ENCODE measurements around the gene KCNJ9.
"Not testable (repeated sequence)": the region's sequence is repeated elsewhere in the genome, so short reads cannot be mapped to it uniquely, and the experiment has no call there.

The KCNJ9 gene

GRCh38 chr1:160081261-160081936, at the start of gene KCNJ9:
KCNJ9 (plus strand) TSS chr1:160081538; CDS start chr1:160084031, 2,493 bp downstream.
- no peak within 1 kb of the TSS for H3K4me3 Mint-ChIP-seq
- H3K9me3 Mint-ChIP-seq = no peaks in the 10 kb centered on the region
- H3K4me1 Mint-ChIP-seq (ENCODE audit: low read depth) = peaks cover 27% of the 10 kb centered on the region
- no peak within 1 kb of the TSS for H3K27ac Mint-ChIP-seq
- H3K36me3 Mint-ChIP-seq (ENCODE audit: low read depth) = peaks cover 7% of the 10 kb centered on the region
- H3K27me3 Mint-ChIP-seq = peaks cover 52% of the 10 kb centered on the region

GRCh38 chr1:160032165-160032820, 49.0 kb upstream of the KCNJ9 start:
- H3K36me3 Mint-ChIP-seq (ENCODE audit: low read depth) = peaks cover 2% of the 10 kb centered on the region
- peak overlapping the region; percentile 99 for H3K4me3 Mint-ChIP-seq
- H3K9me3 Mint-ChIP-seq = no peaks in the 10 kb centered on the region
- H3K4me1 Mint-ChIP-seq (ENCODE audit: low read depth) = peaks cover 37% of the 10 kb centered on the region
- H3K27ac Mint-ChIP-seq = peak overlapping the region; percentile 81
- no peaks in the 10 kb centered on the region for H3K27me3 Mint-ChIP-seq

- no peak overlapping the region for H3K4me3 Mint-ChIP-seq
- no peaks in the 10 kb centered on the region for H3K36me3 Mint-ChIP-seq (ENCODE audit: low read depth)
- no peaks in the 10 kb centered on the region for H3K4me1 Mint-ChIP-seq (ENCODE audit: low read depth)
- H3K27ac Mint-ChIP-seq = no peak overlapping the region
- H3K9me3 Mint-ChIP-seq = no peaks in the 10 kb centered on the region
- H3K27me3 Mint-ChIP-seq = peaks cover 8% of the 10 kb centered on the region
These were observed 40.9 kb upstream of the KCNJ9 start for GRCh38 chr1:160040476-160040875.

- no peaks in the 10 kb centered on the region for H3K9me3 Mint-ChIP-seq
- H3K27me3 Mint-ChIP-seq = peaks cover 16% of the 10 kb centered on the region
- no peak overlapping the region for H3K27ac Mint-ChIP-seq
- H3K36me3 Mint-ChIP-seq (ENCODE audit: low read depth) = no peaks in the 10 kb centered on the region
- no peak overlapping the region for H3K4me3 Mint-ChIP-seq
- H3K4me1 Mint-ChIP-seq (ENCODE audit: low read depth) = peaks cover 12% of the 10 kb centered on the region
These were observed 37.8 kb upstream of the KCNJ9 start for GRCh38 chr1:160043543-160043942.

GRCh38 chr1:160045653-160046052, 35.7 kb upstream of the KCNJ9 start:
- Mint-ChIP-seq H3K36me3 (ENCODE audit: low read depth) (no peaks in the 10 kb centered on the region), H3K4me3 (no peak overlapping the region), H3K27ac (no peak overlapping the region), H3K4me1 (ENCODE audit: low read depth) (peaks cover 12% of the 10 kb centered on the region), H3K9me3 (no peaks in the 10 kb centered on the region), H3K27me3 (peaks cover 19% of the 10 kb centered on the region)

- H3K27me3 Mint-ChIP-seq = peaks cover 19% of the 10 kb centered on the region
These were observed 34.7 kb upstream of the KCNJ9 start for GRCh38 chr1:160046494-160047110.

GRCh38 chr1:160047111-160047991, 34.0 kb upstream of the KCNJ9 start:
- no peaks in the 10 kb centered on the region for H3K9me3 Mint-ChIP-seq
- no peaks in the 10 kb centered on the region for H3K36me3 Mint-ChIP-seq (ENCODE audit: low read depth)
- H3K27ac Mint-ChIP-seq = peak overlapping the region; percentile 78
- peaks cover 19% of the 10 kb centered on the region for H3K27me3 Mint-ChIP-seq
- peaks cover 12% of the 10 kb centered on the region for H3K4me1 Mint-ChIP-seq (ENCODE audit: low read depth)
- peak overlapping the region; percentile 67 for H3K4me3 Mint-ChIP-seq

More at GRCh38 chr1:160046494-160047110, 34.7 kb upstream of the KCNJ9 start:
- H3K4me1 Mint-ChIP-seq (ENCODE audit: low read depth) = peaks cover 12% of the 10 kb centered on the region
- H3K9me3 Mint-ChIP-seq = no peaks in the 10 kb centered on the region
- peak overlapping the region; percentile 78 for H3K27ac Mint-ChIP-seq
- no peaks in the 10 kb centered on the region for H3K36me3 Mint-ChIP-seq (ENCODE audit: low read depth)
- H3K4me3 Mint-ChIP-seq = peak overlapping the region; percentile 67

- H3K4me3 Mint-ChIP-seq = no peak overlapping the region
- H3K36me3 Mint-ChIP-seq (ENCODE audit: low read depth) = no peaks in the 10 kb centered on the region
- peaks cover 19% of the 10 kb centered on the region for H3K27me3 Mint-ChIP-seq
- no peaks in the 10 kb centered on the region for H3K9me3 Mint-ChIP-seq
- no peak overlapping the region for H3K27ac Mint-ChIP-seq
- peaks cover 12% of the 10 kb centered on the region for H3K4me1 Mint-ChIP-seq (ENCODE audit: low read depth)
These were observed 33.0 kb upstream of the KCNJ9 start for GRCh38 chr1:160048335-160048734.

- Mint-ChIP-seq H3K4me3 (no peak overlapping the region), H3K27me3 (peaks cover 19% of the 10 kb centered on the region), H3K4me1 (ENCODE audit: low read depth) (peaks cover 12% of the 10 kb centered on the region), H3K36me3 (ENCODE audit: low read depth) (no peaks in the 10 kb centered on the region), H3K9me3 (no peaks in the 10 kb centered on the region), H3K27ac (no peak overlapping the region)
These were observed 32.2 kb upstream of the KCNJ9 start for GRCh38 chr1:160049101-160049500.

GRCh38 chr1:160050182-160050581, 31.2 kb upstream of the KCNJ9 start:
- H3K9me3 Mint-ChIP-seq; H3K27ac Mint-ChIP-seq; H3K4me3 Mint-ChIP-seq; H3K36me3 Mint-ChIP-seq (ENCODE audit: low read depth): not testable (repeated sequence)
- H3K27me3 Mint-ChIP-seq = peaks cover 13% of the 10 kb centered on the region
- H3K4me1 Mint-ChIP-seq (ENCODE audit: low read depth) = peaks cover 12% of the 10 kb centered on the region

- Mint-ChIP-seq H3K4me1 (ENCODE audit: low read depth) (peaks cover 12% of the 10 kb centered on the region), H3K27ac (no peak overlapping the region), H3K9me3 (no peaks in the 10 kb centered on the region), H3K27me3 (peaks cover 12% of the 10 kb centered on the region), H3K4me3 (no peak overlapping the region), H3K36me3 (ENCODE audit: low read depth) (no peaks in the 10 kb centered on the region)
These were observed 30.7 kb upstream of the KCNJ9 start for GRCh38 chr1:160050619-160051018.

- H3K27ac Mint-ChIP-seq = no peak overlapping the region
- H3K4me1 Mint-ChIP-seq (ENCODE audit: low read depth) = no peaks in the 10 kb centered on the region
- H3K9me3 Mint-ChIP-seq = no peaks in the 10 kb centered on the region
- H3K4me3 Mint-ChIP-seq = no peak overlapping the region
- H3K27me3 Mint-ChIP-seq = peaks cover 22% of the 10 kb centered on the region
- H3K36me3 Mint-ChIP-seq (ENCODE audit: low read depth) = no peaks in the 10 kb centered on the region
These were observed 28.4 kb upstream of the KCNJ9 start for GRCh38 chr1:160052936-160053335.

GRCh38 chr1:160053548-160054365, 27.6 kb upstream of the KCNJ9 start:
- H3K27me3 Mint-ChIP-seq = peaks cover 22% of the 10 kb centered on the region

GRCh38 chr1:160056648-160057169, 24.6 kb upstream of the KCNJ9 start:
- no peaks in the 10 kb centered on the region for H3K9me3 Mint-ChIP-seq
- peaks cover 19% of the 10 kb centered on the region for H3K27me3 Mint-ChIP-seq
- H3K4me3 Mint-ChIP-seq = no peak overlapping the region
- H3K27ac Mint-ChIP-seq = no peak overlapping the region
- H3K4me1 Mint-ChIP-seq (ENCODE audit: low read depth) = no peaks in the 10 kb centered on the region
- H3K36me3 Mint-ChIP-seq (ENCODE audit: low read depth) = no peaks in the 10 kb centered on the region

More at GRCh38 chr1:160053548-160054365, 27.6 kb upstream of the KCNJ9 start:
- H3K27ac Mint-ChIP-seq = no peak overlapping the region
- H3K36me3 Mint-ChIP-seq (ENCODE audit: low read depth) = no peaks in the 10 kb centered on the region
- H3K4me3 Mint-ChIP-seq = no peak overlapping the region
- no peaks in the 10 kb centered on the region for H3K9me3 Mint-ChIP-seq
- no peaks in the 10 kb centered on the region for H3K4me1 Mint-ChIP-seq (ENCODE audit: low read depth)

Data from stimulated activated naive CD8-positive, alpha-beta T cell treated with anti-CD3 and anti-CD28 coated beads, Interleukin-15, Interleukin-2, amounts not matched to agents 100 ng/mL and 50 ng/mL, for 24 hours (primary cell).